ENCODE data around the gene FUBP3. TPM values are rescaled to one million over a fixed set of nuclear protein-coding genes. Genes with fewer than 3 reads are reported as not detected.

Gene FUBP3
- total RNA-seq, 1 experiment from 2014 or later, result 78.6 TPM

GRCh38 chr9:130537346-130538050 lies 41.9 kb upstream of the FUBP3 start:
- Histone ChIP-seq H3K9me3 (ENCODE audit: control insufficient read depth, low read depth, low read length) (no peaks in the 10 kb centered on the region), H2BK5ac (ENCODE audit: insufficient read length, low read length) (no peak overlapping the region), H3K79me1 (ENCODE audit: insufficient read depth, low read depth, low read length, poor library complexity, severe bottlenecking) (no peaks in the 10 kb centered on the region), H2AFZ (ENCODE audit: low read length) (no peak overlapping the region), H2BK120ac (ENCODE audit: low read depth, low read length, poor library complexity, severe bottlenecking) (no peak overlapping the region), H3K9ac (ENCODE audit: extremely low read depth, insufficient read length, low read length) (no peak overlapping the region), H2BK15ac (ENCODE audit: low read depth, low read length) (no peak overlapping the region), H3K4me2 (ENCODE audit: insufficient read depth, insufficient read length, low read length) (no peak overlapping the region), H3K27me3 (ENCODE audit: insufficient read depth, low read length) (no peaks in the 10 kb centered on the region; the same call in 1 of the 2 replicates), H4K91ac (ENCODE audit: insufficient read length, low read depth, low read length) (no peak overlapping the region), H3K23me2 (ENCODE audit: insufficient read length, low read depth, low read length, poor library complexity, severe bottlenecking) (no peaks in the 10 kb centered on the region), H3K18ac (ENCODE audit: insufficient read length, low read depth, low read length) (no peak overlapping the region), H3K56ac (ENCODE audit: insufficient read length, low read depth, low read length) (no peak overlapping the region), H4K5ac (ENCODE audit: insufficient read length, low read depth, low read length) (no peak overlapping the region), H3K14ac (ENCODE audit: insufficient read depth, low read length) (no peak overlapping the region), H2AK5ac (ENCODE audit: insufficient read length, low read length) (no peak overlapping the region), H3K27ac (ENCODE audit: insufficient read length, low read depth, low read length) (no peak overlapping the region), H2BK20ac (ENCODE audit: low read depth, low read length, poor library complexity, severe bottlenecking) (no peak overlapping the region), H3K23ac (ENCODE audit: insufficient read length, low read depth, low read length) (no peak overlapping the region), H3K79me2 (ENCODE audit: insufficient read depth, low read length) (no peaks in the 10 kb centered on the region), H3T11ph (ENCODE audit: low read length) (no peak overlapping the region), H4K8ac (replicated peaks; ENCODE audit: insufficient read length, low read depth, low read length) (no peak overlapping the region), H4K20me1 (ENCODE audit: control insufficient read depth, insufficient read depth, insufficient read length) (no peaks in the 10 kb centered on the region), H2BK12ac (ENCODE audit: insufficient read length, low read depth, low read length) (no peak overlapping the region), H3K4me1 (ENCODE audit: insufficient read depth, low read length) (no peaks in the 10 kb centered on the region; the same call in 1 of the 2 replicates), H3K4ac (ENCODE audit: low read depth, low read length) (no peak overlapping the region)
- TF ChIP-seq CTCF (conservative IDR thresholded peaks at IDR 0.05), result no peak
- WGBS (ENCODE audit: extremely low coverage, insufficient read length, low lambda C conversion rate), result no CpG with 5 or more reads among the region's 25 CpGs
- Mint-ChIP-seq H3K27ac (no peak overlapping the region), H3K36me3 (ENCODE audit: insufficient read depth in 1 of 3, low read depth in 3 of 3) (no peaks in the 10 kb centered on the region), H3K4me3 (peak overlapping the region in 1 of 2 experiments; percentile 15; a peak in 2 of 5 replicates), H3K9me3 (peaks cover 0 to 3% of the 10 kb centered on the region in 2 experiments; a peak in 1 of 5 replicates), H3K27me3 (ENCODE audit: low read depth) (peaks cover 36% of the 10 kb centered on the region), H3K4me1 (peaks cover 30 to 55% of the 10 kb centered on the region in 2 experiments)
- no peak for DNase-seq

All from H9 (cell line).